ENCODE data around the gene ZNF12. TPM values are rescaled to one million over a fixed set of nuclear protein-coding genes. Genes with fewer than 3 reads are reported as not detected.
A peak's percentile ranks its signal among the peaks of the same experiment; 100 is the strongest.
"Not testable (repeated sequence)": the region's sequence is repeated elsewhere in the genome, so short reads cannot be mapped to it uniquely, and the experiment has no call there.

Gene ZNF12
- total RNA-seq, 1 donor from 2014 or later: 17.7 TPM

DNA sequence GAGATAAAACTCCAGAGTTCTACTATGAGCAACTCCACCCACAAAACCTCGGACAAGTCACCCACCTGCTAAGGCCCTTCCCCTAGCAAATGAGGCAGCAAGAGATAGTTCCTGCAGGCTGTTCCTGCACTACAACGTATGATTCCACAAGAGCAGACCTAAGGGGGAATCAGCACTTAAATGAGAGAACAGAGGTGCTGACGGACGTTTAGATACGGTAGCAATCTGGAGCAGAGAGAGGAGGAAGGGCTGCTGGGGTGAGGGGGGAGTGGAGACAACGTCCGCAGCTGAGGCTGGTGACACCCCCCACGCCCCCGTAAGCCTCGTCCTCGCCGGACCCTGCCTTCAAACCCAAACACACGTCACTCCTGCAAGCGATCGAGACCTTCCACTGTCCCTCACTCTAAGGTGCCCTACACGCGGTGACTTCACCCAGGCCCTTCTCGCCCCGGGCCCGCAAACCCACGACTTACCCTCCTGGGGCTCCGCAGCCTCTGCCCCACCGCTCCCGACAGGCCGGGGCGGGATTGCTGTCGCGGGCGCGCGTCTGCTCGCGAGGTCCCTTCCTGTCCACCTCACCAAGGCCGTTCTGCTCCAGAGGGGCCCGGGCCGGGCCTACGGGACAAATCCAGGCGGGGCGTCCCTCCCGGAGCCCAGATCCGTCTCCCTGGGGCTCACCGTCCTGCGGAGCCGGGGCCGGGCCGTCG lies 635 bp downstream of the ZNF12 start:
- intact Hi-C loops (cut with DNase I): loop anchor here (5.0 kb wide), 1 partner anchor 129 kb away; the partner anchor contains the start of gene ZDHHC4
- DNase-seq (ENCODE audit: low spot score): no peak

DNA sequence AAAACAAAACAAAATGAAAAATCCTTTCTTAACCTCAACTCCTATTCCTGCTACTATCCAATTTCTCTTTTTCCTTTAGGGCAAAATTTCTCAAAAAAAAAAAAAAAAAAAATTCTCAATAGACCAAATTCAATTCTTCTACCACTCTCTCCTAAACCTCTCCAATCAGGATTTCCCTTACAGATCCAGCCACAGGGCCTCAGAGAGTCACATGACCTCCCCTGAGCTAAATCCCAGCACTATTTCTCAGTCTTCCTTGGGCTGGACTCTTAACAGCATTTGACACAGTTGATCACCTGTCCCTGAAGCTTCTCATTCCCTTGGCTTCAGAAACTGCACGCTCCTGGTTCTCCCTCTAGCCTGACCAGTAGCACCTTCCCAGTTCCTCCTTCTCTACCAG lies 4.9 kb downstream of the ZNF12 start:
- no peak for DNase-seq (ENCODE audit: low spot score)
- intact Hi-C loops (cut with DNase I): no loop called here

DNA sequence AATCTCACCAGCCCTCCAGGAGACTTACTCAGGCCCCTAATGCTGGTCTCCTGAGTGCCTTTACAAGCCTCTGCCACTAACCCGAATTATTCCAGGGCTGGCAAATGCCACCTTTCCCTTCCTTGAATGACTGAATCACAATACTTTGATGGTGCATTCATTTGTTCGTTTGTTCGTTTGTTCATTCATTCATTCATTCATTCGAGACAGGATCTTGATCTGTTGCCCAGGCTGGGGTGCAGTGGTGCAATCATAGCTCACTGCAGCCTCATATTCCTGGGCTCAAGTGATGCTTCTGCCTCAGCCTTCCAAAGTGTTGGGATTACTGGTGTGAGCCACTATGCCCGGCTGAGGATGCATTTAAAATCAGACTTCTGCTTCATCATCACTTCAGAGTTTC lies 6.0 kb downstream of the ZNF12 start:
- DNase-seq (ENCODE audit: low spot score): no peak
- intact Hi-C loops (cut with DNase I): no loop called here

DNA sequence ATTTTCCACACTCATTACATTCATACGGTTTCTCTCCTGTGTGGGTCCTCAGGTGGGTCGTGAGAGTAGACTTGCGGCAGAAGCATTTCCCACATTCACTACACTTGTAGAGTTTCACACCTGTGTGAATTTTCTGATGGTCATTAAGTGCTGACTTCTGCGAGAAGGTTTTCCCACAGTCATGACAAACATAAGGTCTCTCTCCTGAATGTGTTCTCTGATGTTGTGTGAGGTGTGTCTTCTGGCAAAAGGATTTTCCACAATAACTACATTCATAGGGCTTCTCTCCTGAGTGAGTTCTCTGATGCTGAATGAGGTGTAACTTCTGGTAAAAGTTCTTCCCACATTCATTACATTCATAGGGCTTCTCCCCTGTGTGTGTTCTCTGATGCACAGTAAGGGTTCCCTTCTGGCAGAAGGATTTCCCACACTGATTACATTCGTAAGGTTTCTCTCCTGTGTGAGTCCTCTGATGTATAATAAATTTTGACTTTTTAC lies 15.1 kb downstream of the ZNF12 start:
- intact Hi-C loops (cut with DNase I): no loop called here
- DNase-seq (ENCODE audit: low spot score): no peak

DNA sequence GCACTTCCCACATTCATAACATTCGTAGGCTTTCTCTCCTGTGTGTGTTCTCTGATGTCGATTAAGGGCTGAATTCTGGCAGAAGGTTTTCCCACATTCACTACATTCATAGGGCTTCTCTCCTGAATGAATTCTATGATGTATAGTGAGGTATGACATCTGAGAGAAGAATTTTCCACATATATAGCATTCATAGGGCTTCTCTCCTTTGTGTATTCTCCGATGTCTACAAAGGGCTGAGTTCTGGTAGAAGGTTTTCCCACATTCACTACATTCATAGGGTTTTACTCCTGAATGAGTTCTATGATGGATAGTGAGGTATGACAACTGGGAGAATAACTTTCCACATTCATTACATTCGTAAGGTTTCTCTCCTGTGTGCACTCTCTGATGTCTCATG lies 15.6 kb downstream of the ZNF12 start:
- no peak for DNase-seq (ENCODE audit: low spot score)
- intact Hi-C loops (cut with DNase I): no loop called here

DNA sequence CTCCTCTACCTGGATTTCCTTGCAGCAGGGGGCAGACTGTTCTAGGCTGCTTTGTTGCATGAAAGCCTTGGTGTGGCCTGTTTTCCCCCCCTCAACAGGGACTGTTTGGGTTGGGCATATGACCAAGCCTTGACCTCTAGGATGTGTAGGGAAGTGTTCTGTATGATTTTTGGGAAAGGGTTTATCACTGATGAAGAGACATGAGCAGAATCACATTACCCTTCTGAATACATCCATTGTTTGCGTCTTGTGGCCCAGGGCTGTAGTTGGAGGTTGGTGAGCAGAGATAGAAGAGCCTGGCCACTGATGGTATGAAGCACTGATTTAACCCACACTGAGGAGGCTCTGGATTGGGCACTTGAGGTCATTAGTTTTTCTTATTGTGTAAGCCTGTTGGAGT lies 26.6 kb downstream of the ZNF12 start:
- intact Hi-C loops (cut with DNase I): no loop called here
- no peak for DNase-seq (ENCODE audit: low spot score)

DNA sequence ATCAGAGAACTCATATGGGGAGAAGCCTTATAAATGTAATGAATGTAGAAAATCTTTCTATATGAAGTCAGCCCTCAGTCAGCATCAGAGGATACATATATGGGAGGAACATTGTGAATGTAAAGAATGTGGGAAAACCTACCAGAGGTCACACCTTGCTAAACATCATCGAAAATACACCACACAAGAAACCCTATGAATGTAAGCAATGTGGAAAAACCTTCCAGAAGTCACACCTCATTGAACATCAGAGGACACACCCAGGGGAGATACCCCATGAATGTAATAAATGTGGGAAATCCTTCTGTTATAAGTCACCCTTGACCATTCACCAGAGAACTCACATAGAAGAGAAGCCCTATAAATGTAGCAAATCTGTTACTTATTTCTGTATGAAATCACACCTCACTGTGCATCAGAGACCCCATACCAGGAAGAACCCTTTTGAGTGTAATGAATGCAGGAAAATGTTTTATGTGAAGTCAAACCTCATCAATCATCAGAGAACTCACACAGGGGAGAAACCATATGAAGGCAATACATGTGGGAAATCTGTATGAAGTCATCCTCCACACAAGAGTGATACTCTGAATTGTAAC lies 30.8 kb downstream of the ZNF12 start:
- intact Hi-C loops (cut with DNase I): no loop called here
- no peak for DNase-seq (ENCODE audit: low spot score)

DNA sequence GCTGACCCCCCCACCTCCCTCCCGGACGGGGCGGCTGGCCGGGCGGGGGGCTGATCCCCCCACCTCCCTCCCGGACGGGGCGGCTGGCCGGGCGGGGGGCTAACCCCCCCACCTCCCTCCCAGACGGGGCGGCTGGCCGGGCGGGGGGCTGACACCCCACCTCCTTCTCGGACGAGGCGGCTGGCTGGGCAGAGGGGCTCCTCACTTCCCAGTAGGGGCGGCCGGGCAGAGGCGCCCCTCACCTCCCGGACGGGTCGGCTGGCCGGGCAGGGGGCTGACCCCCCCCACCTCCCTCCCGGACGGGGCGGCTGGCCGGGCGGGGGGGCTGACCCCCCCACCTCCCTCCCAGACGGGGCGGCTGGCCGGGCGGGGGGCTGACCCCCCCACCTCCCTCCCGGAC lies 35.9 kb downstream of the ZNF12 start:
- intact Hi-C loops (cut with DNase I); DNase-seq (ENCODE audit: low spot score): not testable (repeated sequence)

DNA sequence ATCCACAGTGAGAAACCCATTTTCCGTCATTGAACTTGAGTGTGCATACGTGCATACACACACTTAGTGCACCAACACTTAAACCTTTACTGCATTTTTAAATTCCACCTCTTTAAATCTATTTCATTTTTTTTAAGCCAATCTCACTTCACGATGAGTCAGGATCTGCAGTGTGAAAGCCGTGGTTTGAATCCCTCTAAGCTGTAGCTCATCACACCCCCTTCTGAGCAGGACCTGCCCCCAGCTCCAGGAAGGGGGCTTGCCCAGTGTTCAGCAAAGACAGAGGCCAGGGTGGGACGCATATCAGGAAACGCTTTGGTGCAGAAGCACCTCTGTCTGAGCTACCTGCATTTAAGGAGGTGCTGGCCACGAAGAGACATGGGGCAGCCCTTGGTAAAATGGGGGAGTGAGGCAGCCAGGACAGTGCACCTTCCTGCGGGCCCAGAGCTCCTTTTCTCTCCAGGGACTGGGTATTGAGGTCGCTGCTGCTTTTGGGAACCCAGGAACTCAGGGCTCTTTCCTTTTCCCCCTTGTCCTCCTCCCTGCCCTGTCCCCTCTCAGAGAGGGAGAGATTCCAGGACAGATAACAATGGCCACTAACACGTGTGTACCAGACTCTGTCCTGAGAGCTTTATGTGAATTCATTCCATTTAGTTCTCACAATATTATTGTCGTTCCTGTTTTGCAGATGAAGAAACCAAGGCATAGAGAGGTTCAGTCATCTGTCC lies 48.0 kb downstream of the ZNF12 start:
- intact Hi-C loops (cut with DNase I): no loop called here
- DNase-seq (ENCODE audit: low spot score): no peak

DNA sequence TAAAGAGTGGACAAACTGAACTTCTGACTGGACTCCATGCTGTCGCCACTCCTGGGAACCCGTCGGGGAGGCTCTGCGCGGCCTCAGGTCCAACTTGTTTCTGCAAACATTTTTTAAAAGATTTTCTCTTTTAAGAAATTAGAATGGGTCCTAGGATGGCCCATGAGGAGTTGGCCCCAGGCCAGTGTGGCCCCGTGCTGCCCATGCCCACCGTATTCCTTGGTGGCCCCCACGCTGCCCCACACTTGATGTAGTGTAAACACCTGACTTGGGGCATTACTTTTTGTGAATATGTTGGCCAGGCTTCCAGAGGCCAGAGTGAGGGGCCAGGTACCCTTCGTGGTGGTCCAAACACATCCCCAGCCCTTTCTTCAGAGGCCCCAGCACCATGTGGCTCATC lies 50.3 kb downstream of the ZNF12 start:
- DNase-seq (ENCODE audit: low spot score): peak; percentile 69
- intact Hi-C loops (cut with DNase I): no loop called here

DNA sequence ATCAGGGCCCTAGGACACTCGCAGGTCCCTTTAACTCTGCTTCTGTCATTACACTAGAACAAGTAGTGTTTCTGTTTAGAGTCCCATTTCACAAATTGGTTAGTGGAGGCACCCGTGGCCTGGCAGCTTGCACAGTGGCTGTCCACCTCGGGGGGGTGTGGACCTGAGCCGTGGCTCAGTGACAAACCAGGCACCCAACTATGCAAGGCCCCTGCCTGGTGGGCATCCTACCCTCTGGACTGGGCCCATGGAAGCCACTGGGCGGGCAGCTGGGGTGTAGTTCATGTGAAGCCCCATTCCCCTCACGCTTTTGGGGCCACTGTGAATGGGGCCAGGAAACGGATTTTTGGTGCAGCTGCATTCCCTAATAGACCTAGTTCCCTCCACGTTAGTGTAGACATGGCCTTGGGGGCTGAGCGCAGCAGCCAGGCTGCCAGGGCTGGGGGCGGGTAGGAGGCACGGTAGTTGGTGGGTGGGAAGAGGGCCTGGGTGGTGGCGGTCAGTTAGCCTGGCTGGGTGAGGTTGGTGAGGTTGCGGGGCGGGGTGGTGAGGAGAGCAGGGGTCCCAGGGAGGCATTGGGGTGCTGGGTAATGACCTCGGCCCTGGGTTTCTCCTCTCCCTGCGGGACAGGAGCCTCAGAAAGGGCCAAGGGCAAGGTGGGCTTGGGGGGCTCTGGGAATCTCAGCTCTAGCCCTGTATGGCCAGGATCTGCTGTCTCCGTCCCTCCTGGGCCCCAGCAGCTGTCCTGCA lies 50.9 kb downstream of the ZNF12 start:
- DNase-seq (ENCODE audit: low spot score): no peak
- intact Hi-C loops (cut with DNase I): no loop called here

DNA sequence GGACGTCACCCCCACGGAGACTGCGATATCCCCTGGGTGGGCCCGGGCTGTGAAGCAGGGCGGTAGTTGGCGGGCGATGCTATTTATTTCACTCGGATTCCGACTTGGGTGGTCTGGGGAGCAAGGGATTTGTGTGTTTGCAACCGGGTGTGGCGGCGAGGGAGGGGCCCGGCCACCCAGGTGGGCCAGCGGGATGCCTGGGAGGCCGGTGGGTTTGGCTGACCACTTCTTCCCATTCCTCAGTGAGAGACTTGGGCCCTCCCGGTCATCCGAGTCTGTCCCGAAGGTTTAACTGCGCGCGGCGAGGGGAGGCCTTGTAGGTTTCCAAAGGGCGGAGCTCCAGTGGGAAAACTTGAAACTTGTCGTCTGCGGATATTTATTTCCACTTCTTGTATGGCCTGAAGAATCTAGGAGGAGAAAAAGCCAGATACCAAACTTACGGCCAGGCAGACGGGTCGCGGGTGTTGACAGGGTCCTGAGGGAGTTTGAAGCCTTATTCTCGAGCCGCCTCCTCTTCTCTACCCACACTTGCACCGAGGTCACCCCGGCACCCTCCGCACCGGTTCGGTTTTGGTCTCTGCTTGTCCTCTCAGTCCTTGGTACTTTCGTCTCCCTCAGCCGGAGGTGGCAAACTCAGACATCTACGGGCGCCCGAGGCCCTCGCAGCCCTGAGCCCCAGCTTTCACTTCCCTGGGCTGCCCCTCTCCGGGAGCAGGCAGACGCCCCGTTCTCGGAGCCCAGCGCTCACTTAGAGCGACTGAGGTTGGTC lies 51.7 kb downstream of the ZNF12 start:
- intact Hi-C loops (cut with DNase I): no loop called here
- DNase-seq (ENCODE audit: low spot score): no peak

DNA sequence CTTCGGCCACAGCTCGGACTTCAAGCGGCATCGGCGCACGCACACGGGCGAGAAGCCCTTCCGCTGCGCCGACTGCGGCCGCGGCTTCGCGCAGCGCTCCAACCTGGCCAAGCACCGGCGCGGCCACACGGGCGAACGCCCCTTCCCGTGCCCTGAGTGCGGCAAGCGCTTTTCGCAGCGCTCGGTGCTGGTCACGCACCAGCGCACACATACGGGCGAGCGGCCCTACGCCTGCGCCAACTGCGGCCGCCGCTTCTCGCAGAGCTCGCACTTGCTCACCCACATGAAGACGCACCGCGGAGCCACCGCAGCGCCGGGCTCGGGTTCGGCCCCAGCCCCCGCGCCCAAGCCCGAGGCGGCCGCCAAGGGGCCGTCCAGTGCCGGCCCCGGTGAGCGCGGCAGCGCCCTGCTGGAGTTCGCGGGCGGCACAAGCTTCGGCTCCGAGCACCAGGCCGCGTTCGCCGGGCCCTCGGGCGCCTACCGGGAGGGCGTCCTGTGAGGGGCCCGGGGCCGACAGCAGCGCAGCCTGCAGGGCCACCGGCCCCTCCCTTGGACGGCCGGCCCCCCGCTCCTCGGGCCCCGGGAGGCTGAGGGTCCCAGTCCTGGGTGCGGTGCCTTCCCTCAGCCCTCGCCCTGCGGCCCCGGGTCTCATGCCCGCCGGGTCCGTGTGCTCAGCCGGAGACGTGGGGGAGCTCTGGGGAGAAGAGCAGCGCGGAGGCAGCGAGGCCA lies 52.5 kb downstream of the ZNF12 start:
- intact Hi-C loops (cut with DNase I): no loop called here
- DNase-seq (ENCODE audit: low spot score): no peak

DNA sequence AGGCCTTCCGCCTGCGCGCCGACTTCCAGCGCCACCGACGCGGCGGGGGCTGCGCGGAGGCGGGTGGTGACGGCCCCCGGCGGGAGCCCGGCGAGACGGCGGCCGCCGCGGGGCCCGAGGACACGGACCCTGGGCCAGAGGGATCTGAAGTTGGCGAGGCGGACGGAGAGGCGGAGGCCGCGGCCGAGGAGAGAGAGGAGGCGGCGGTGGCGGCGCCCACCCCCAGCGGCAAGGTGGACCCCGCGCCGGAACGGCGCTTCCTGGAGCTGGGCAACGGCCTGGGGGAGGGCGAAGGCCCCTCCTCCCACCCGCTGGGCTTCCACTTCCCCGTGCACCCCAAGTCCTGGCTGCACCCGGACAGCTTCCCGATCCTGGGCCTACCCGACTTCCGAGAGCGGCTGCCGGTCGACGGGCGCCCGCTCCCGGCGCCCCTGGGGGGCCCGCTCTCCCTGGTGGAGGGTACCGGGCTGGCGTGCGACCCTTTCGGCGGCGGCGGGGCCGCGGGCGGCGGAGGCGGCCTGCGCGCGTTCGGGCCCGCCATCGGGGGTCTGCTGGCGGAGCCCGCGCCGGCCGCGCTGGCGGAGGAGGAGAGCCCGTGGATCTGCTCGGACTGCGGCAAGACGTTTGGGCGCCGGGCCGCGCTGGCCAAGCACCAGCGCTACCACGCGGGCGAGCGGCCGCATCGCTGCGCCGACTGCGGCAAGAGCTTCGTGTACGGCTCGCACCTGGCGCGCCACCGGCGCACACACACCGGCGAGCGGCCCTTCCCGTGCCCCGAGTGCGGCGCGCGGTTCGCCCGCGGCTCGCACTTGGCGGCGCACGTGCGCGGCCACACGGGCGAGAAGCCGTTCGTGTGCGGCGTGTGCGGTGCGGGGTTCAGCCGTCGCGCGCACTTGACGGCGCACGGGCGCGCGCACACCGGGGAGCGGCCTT lies 53.4 kb downstream of the ZNF12 start:
- intact Hi-C loops (cut with DNase I): no loop called here
- DNase-seq (ENCODE audit: low spot score): no peak

DNA sequence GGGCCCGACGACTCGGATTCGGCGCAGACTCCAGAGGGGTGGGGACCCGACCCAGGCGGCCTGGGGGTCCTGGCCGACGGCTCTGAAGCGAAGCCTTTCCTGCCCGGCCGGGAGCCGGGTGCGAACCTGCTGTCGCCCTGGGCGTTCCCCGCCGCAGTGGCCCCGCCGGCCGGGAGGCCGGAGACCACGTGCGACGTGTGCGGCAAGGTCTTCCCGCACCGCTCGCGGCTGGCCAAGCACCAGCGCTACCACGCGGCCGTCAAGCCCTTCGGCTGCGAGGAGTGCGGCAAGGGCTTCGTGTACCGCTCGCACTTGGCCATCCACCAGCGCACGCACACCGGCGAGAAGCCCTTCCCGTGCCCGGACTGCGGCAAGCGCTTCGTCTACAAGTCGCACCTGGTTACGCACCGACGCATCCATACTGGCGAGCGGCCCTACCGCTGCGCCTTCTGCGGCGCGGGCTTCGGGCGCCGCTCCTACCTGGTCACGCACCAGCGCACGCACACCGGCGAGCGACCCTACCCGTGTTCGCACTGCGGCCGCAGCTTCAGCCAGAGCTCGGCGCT lies 54.2 kb downstream of the ZNF12 start:
- intact Hi-C loops (cut with DNase I): no loop called here
- peak; percentile 53 for DNase-seq (ENCODE audit: low spot score)

DNA sequence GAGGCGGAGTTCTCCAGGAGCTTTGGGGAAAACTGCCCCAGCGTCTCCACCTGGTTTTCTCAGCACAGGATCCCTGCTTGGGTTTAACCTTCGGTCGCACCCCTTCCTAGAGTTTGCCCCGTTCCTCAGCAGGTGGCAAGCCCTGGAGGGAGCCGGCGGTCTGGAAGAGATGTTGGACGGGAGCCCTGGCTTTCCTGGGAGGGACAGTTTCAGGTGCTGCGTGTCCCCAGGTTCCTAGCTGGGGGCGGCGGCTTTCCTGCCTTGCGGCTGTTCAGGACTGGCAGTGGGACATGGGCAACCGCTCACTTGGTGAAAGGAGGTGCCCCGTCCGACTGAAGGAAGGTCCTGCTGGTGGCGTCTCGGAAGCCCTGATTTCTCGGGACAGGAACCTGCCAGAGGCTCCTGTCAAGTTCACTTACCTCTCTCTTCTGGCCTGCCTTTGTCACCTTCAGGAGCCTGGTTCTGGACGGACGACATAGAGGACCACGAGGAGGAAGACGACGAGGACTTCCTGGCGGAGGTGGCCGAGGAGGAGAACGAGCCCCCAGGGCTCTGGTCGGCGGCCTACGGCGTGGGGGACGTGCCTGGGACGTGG lies 54.8 kb downstream of the ZNF12 start:
- peak; percentile 63 for DNase-seq (ENCODE audit: low spot score)
- intact Hi-C loops (cut with DNase I): no loop called here

DNA sequence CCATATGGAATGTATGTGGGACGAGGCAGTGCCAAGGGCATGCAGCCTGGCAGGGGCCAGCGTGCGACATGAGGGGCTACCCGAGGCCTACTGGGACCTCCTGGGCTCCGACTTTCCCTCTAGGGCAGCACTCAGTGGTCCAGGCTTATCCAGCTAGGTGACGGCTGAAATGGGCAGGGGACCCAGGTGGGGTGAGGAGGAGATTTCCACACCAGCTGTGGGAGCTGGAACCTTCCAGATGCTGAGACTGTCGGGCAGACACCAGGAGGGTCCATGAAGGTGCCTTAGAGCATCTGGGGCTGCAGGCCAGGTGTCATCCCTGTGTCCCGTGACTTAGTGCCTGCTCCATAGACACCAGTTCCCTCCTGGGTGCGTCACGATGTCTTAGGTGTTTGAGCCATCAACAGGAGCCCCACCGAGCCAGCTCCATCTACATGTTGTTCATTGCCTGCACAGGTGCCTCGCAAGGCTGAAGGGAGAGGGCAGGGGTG lies 56.2 kb downstream of the ZNF12 start:
- DNase-seq (ENCODE audit: low spot score): peak; percentile 66
- intact Hi-C loops (cut with DNase I): no loop called here
